Upper lobe of left lung (tissue), 6 donors: Measurements from ENCODE around the gene CRYGS. TPM values are rescaled to one million over a fixed set of nuclear protein-coding genes. Genes with fewer than 3 reads are reported as not detected.

Source experiments
- ATAC-seq, 2 donors: fragments of 200-7000 bp; cut with Tn5 transposase; one replicate each; pipeline ENCODE4 v1.9.1; 2022; ENCODE audit warnings: mild to moderate bottlenecking in 2 of 2, moderate library complexity in 2 of 2; ENCODE audit not compliant: low FRiP score in 2 of 2
- DNase-seq, 2 donors: peaks; one replicate each; pipeline ENCODE4 v3.0.0-alpha.2; 2019 to 2020
- H3K27ac ChIP-seq, 4 donors: fragments of 200-600 bp; sonication (generic); one replicate each; pipeline ENCODE4 v1.5.1; 2016 to 2019
- H3K27me3 ChIP-seq, 4 donors: fragments of 200-600 bp; sonication (generic); one replicate each; pipeline ENCODE4 v1.5.1; 2017 to 2019
- H3K36me3 ChIP-seq, 4 donors: fragments of 200-600 bp; sonication (generic); one replicate each; pipeline ENCODE4 v1.5.1; 2016 to 2019
- H3K4me1 ChIP-seq, 4 donors: fragments of 200-600 bp; sonication (generic); one replicate each; pipeline ENCODE4 v1.5.1; 2018 to 2019
- H3K4me3 ChIP-seq, 4 donors: fragments of 200-600 bp; sonication (generic); one replicate each; pipeline ENCODE4 v1.5.1; 2017 to 2019; ENCODE audit warnings: mild to moderate bottlenecking in 2 of 4, moderate library complexity in 1 of 4
- H3K9me3 ChIP-seq, 4 donors: fragments of 200-600 bp; sonication (generic); one replicate each; pipeline ENCODE4 v1.5.1; 2018 to 2019
- CTCF ChIP-seq, 6 experiments: fragments of 450-650 bp in 4 of 6; fragments of 200-600 bp in 2 of 6; sonication (generic) in 2 of 6; IDR thresholded peaks; one replicate each; pipeline ENCODE4 v1.5.1; 2016 to 2019; ENCODE audit warnings: antibody characterized with exemption in 6 of 6
- EP300 ChIP-seq, 4 donors: sonication (generic); formaldehyde crosslinking; IDR thresholded peaks; one replicate each; pipeline ENCODE4 v1.5.1; 2017; ENCODE audit warnings: antibody characterized with exemption in 4 of 4, control low read depth in 2 of 4
- POLR2A ChIP-seq, 4 donors: fragments of 450-650 bp; IDR thresholded peaks; one replicate each; pipeline ENCODE4 v1.5.1; 2016 to 2017; ENCODE audit warnings: antibody characterized with exemption in 4 of 4, mild to moderate bottlenecking in 2 of 4
- POLR2AphosphoS5 ChIP-seq, 2 donors: sonication (generic); formaldehyde crosslinking; IDR thresholded peaks; one replicate each; pipeline ENCODE4 v1.5.1; 2017; ENCODE audit warnings: antibody characterized with exemption in 2 of 2
- WGBS, 2 donors: methylation state at CpG; one replicate each; pipeline ENCODE4 v1.1.5; 2017 to 2018; 5-methylcytosine and 5-hydroxymethylcytosine counted together
- total RNA-seq, 6 donors: library from RNA; depleted of rRNA in 4 of 6; stranded (reverse); fragments of >200 nt in 4 of 6; gene quantifications; one replicate each; pipeline versions ENCODE4 v1.1.0 to v1.2.1, GENCODE V29; 2016 to 2021
- donor health status: DM: no; HTN: no; CAD: no; lungs with moderate emphysema.
- donor health status: DM: no; HTN: yes; CAD: no; lungs with severe emphysema.

CRYGS gene
- total RNA-seq, 6 donors from 2014 or later = 2.7 to 9.4 (median 3.2) TPM

DNA sequence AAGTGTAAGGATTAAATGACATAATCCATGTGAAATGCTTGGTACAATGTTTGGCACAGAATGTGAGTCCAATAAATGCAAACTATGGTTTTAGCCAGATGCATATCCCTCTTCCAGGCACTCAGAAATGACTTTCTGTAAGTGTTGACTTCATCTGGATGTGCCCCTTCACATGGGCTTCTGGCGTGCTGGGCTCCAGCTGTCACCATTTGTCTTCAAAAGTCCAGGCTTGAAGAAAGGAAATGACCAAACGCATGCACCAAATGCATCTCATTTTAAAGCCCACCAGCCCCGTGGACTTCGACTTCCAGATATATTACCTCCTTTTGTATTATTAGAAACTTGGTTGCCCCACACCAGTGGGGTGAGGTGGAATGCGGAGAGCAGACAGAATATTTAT, 23.7 kb downstream of the CRYGS start:
- Histone ChIP-seq H3K36me3 (no peaks in the 10 kb centered on the region), H3K27me3 (no peaks in the 10 kb centered on the region), H3K9me3 (no peaks in the 10 kb centered on the region), H3K4me1 (no peaks in the 10 kb centered on the region), H3K27ac (no peak overlapping the region), H3K4me3 (no peak overlapping the region)
- WGBS, 2 donors = 62% methylated on average over 5 of the region's 5 CpGs
- ATAC-seq (no peak), DNase-seq (no peak)
- TF ChIP-seq POLR2AphosphoS5 (IDR thresholded peaks at IDR 0.05) = no peak
- no peak for TF ChIP-seq POLR2A (IDR thresholded peaks at IDR 0.05)
- no peak for TF ChIP-seq CTCF (IDR thresholded peaks at IDR 0.05)
- no peak for TF ChIP-seq EP300 (IDR thresholded peaks at IDR 0.05)

DNA sequence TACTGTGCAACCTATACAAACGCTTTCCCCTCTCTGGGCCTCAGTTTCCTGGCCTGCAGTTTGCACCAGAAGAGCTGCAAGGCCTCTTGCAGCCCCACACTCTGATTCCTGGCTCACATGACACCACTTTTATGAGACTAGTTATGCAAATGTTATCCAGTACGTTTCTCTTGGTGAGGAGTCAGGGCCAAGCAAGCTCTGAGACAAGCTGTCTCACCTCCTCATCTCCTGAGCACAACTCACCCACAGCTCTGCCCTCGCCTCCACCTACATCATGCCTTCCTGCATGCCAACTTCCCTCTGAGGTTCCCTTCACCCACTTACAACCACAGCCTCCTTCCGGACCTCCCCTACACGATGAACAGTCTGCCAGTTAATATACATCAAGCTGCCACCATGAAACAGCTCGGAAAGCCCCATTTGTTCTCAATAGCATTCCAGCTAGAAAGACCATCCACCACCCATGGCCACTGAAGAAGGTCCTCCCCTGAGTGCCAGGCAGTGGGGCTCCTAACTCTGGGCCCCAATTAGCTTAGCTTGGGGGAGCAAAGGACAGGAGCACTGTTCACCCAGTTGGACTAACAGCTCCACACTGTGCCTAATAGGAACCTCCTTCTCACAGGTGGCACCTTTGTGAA, 25.0 kb downstream of the CRYGS start:
- no peaks in the 10 kb centered on the region for H3K4me1 ChIP-seq
- no peak overlapping the region for H3K4me3 ChIP-seq
- DNase-seq (no peak), ATAC-seq (peak; percentile 31 to 35)
- H3K27ac ChIP-seq = no peak overlapping the region
- H3K27me3 ChIP-seq = no peaks in the 10 kb centered on the region
- TF ChIP-seq POLR2A (IDR thresholded peaks at IDR 0.05) (no peak), EP300 (IDR thresholded peaks at IDR 0.05) (no peak), CTCF (IDR thresholded peaks at IDR 0.05) (no peak), POLR2AphosphoS5 (IDR thresholded peaks at IDR 0.05) (no peak)
- H3K9me3 ChIP-seq = no peaks in the 10 kb centered on the region
- H3K36me3 ChIP-seq = no peaks in the 10 kb centered on the region
- 46 to 59% methylated on average over 6 of the region's 6 CpGs for WGBS, 2 donors

GRCh38 chr3:186517218-186517617, 27.0 kb downstream of the CRYGS start:
- no peak for DNase-seq
- H3K4me1 ChIP-seq = no peaks in the 10 kb centered on the region
- ATAC-seq = no peak
- 85 to 92% methylated on average over 4 of the region's 4 CpGs for WGBS, 2 donors
- no peaks in the 10 kb centered on the region for H3K9me3 ChIP-seq
- H3K27ac ChIP-seq = no peak overlapping the region
- no peak overlapping the region for H3K4me3 ChIP-seq
- H3K36me3 ChIP-seq = no peaks in the 10 kb centered on the region
- TF ChIP-seq CTCF (IDR thresholded peaks at IDR 0.05) (no peak), POLR2A (IDR thresholded peaks at IDR 0.05) (no peak), EP300 (IDR thresholded peaks at IDR 0.05) (no peak), POLR2AphosphoS5 (IDR thresholded peaks at IDR 0.05) (no peak)
- H3K27me3 ChIP-seq = no peaks in the 10 kb centered on the region

DNA sequence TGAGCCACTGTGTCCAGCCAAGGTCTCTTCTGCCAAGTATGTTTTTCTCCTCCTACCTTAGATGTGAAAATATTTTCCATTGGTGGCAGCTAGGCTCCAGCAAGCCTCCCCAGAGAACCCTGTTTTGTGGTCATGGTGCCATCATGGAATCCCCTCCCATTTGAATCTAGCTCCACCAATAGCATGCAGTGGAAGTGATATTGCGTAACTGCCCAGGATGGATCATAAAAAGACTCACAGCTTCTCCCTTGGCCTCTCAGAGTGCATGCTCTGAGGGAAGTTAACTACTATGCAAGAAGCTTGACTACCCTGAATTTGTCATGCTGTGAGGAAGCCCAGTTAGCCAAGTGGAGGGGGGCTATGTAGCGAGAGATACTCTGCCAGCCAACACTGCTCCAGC, 27.5 kb downstream of the CRYGS start:
- Histone ChIP-seq H3K27me3 (no peaks in the 10 kb centered on the region), H3K4me1 (no peaks in the 10 kb centered on the region), H3K36me3 (no peaks in the 10 kb centered on the region), H3K27ac (no peak overlapping the region), H3K4me3 (no peak overlapping the region), H3K9me3 (no peaks in the 10 kb centered on the region)
- ATAC-seq (no peak), DNase-seq (no peak)
- WGBS, 2 donors = 94 to 100% methylated on average over 2 of the region's 2 CpGs
- TF ChIP-seq EP300 (IDR thresholded peaks at IDR 0.05) = no peak
- TF ChIP-seq POLR2AphosphoS5 (IDR thresholded peaks at IDR 0.05) = no peak
- no peak for TF ChIP-seq POLR2A (IDR thresholded peaks at IDR 0.05)
- no peak for TF ChIP-seq CTCF (IDR thresholded peaks at IDR 0.05)

DNA sequence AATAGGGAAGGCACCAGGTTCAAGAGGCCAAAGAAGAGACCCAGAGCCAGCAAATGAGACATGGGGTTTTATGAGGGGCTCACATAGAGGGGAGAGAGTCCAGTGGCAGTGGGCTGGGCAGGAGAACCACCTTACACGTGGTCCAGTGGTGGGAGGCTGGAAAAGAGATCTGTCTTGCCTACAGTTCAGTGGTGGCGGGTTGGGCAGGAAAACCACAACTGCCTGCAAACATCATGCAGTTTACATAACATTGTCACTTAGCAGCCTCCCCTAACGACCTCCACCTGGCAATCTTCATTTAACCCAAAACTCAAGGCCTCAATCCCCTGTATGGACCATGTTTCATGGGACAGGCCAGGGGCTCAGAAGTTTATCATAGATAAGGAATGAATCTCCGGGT, 29.1 kb downstream of the CRYGS start:
- no peak for TF ChIP-seq CTCF (IDR thresholded peaks at IDR 0.05)
- no peak for TF ChIP-seq EP300 (IDR thresholded peaks at IDR 0.05)
- TF ChIP-seq POLR2AphosphoS5 (IDR thresholded peaks at IDR 0.05) = no peak
- TF ChIP-seq POLR2A (IDR thresholded peaks at IDR 0.05) = no peak
- Histone ChIP-seq H3K9me3 (no peaks in the 10 kb centered on the region), H3K36me3 (no peaks in the 10 kb centered on the region), H3K27ac (no peak overlapping the region), H3K4me3 (no peak overlapping the region), H3K4me1 (no peaks in the 10 kb centered on the region), H3K27me3 (no peaks in the 10 kb centered on the region)
- WGBS, 2 donors = 54 to 61% methylated on average over 4 of the region's 4 CpGs
- no peak for DNase-seq
- no peak for ATAC-seq
